OCI-LY1 (cell line): ENCODE measurements around the gene BMP2K.

Experiments used
- EZH2 ChIP-seq: fragments of 200-600 bp; sonication (generic), shearing (Covaris generic); IDR thresholded peaks from 2 replicates; pipeline ENCODE4 v1.8.0; 2017; ENCODE audit warnings: borderline replicate concordance, mixed run types, mild to moderate bottlenecking, antibody characterized with exemption, low read length, moderate library complexity, mixed read lengths
- TF ChIP-seq, protein P1 (sequence below): fragments of 200-600 bp; sonication (generic), shearing (Covaris generic); IDR thresholded peaks from 2 replicates; pipeline ENCODE4 v1.5.1; 2017; ENCODE audit warnings: mild to moderate bottlenecking, antibody characterized with exemption, low read length, moderate library complexity, mixed read lengths

DNA sequence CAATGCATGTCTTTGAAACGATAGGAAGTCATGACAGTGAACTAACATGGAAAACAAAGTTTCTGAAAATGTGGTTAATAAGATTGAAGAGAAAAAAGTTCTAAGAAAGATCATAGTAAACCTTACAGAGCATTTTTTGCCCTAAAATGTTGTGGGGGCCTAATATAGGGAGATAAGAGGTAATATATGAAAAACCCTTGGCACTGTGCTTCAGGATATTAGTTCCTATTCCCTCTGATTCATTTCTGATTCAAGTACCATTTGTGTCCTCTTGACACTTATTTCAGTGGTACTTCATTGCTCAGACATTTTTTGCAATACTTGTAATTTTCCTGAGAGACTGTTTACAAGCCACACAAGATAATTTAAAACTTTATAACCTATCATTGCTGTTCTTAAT lies 128.0 kb downstream of the BMP2K start:
- TF ChIP-seq, protein P1, sequence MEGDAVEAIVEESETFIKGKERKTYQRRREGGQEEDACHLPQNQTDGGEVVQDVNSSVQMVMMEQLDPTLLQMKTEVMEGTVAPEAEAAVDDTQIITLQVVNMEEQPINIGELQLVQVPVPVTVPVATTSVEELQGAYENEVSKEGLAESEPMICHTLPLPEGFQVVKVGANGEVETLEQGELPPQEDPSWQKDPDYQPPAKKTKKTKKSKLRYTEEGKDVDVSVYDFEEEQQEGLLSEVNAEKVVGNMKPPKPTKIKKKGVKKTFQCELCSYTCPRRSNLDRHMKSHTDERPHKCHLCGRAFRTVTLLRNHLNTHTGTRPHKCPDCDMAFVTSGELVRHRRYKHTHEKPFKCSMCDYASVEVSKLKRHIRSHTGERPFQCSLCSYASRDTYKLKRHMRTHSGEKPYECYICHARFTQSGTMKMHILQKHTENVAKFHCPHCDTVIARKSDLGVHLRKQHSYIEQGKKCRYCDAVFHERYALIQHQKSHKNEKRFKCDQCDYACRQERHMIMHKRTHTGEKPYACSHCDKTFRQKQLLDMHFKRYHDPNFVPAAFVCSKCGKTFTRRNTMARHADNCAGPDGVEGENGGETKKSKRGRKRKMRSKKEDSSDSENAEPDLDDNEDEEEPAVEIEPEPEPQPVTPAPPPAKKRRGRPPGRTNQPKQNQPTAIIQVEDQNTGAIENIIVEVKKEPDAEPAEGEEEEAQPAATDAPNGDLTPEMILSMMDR, result no peak
- no peak for TF ChIP-seq EZH2
